ENCODE measurements around the gene EPHA6. TPM values are rescaled to one million over a fixed set of nuclear protein-coding genes. Genes with fewer than 3 reads are reported as not detected.

EPHA6 gene
- total RNA-seq, 1 donor from 2014 or later: 1.2 TPM

DNA sequence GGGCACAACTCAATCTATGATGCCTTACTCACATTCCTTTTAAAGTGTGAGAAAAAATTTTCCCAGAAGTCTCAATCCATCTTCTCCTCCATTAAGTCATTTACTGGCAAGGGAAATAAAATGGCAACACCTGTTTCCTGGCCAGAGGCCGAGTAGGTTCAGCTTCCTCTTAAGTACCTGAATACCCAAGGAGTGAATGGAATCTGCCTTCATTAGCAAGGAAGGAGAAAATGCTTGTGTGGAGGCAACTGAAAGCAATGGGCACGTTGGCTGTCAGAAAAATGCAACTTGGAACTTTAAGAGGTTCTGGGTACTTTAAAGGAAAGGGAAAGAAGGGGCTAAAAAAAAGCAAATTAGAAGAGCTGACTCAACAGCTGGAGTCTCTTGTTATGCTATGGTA is 526.5 kb downstream of the EPHA6 start:
- no peak for DNase-seq (ENCODE audit: extremely low spot score in 2 of 2)
- H3K27me3 ChIP-seq: no peaks in the 10 kb centered on the region
- H3K4me3 ChIP-seq: no peak overlapping the region
- no peaks in the 10 kb centered on the region for H3K36me3 ChIP-seq
- TF ChIP-seq POLR2AphosphoS5 (IDR thresholded peaks at IDR 0.05; ENCODE audit: insufficient read depth in 1 of 2, low read depth in 1 of 2) (no peak), POLR2A (IDR thresholded peaks at IDR 0.05) (no peak)
- TF ChIP-seq, protein P1, sequence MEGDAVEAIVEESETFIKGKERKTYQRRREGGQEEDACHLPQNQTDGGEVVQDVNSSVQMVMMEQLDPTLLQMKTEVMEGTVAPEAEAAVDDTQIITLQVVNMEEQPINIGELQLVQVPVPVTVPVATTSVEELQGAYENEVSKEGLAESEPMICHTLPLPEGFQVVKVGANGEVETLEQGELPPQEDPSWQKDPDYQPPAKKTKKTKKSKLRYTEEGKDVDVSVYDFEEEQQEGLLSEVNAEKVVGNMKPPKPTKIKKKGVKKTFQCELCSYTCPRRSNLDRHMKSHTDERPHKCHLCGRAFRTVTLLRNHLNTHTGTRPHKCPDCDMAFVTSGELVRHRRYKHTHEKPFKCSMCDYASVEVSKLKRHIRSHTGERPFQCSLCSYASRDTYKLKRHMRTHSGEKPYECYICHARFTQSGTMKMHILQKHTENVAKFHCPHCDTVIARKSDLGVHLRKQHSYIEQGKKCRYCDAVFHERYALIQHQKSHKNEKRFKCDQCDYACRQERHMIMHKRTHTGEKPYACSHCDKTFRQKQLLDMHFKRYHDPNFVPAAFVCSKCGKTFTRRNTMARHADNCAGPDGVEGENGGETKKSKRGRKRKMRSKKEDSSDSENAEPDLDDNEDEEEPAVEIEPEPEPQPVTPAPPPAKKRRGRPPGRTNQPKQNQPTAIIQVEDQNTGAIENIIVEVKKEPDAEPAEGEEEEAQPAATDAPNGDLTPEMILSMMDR (IDR thresholded peaks at IDR 0.05): no peak
- no peak overlapping the region for H3K27ac ChIP-seq
- no peaks in the 10 kb centered on the region for H3K9me3 ChIP-seq
- intact Hi-C loops (cut with DNase I): no loop called here
- no peaks in the 10 kb centered on the region for H3K4me1 ChIP-seq

DNA sequence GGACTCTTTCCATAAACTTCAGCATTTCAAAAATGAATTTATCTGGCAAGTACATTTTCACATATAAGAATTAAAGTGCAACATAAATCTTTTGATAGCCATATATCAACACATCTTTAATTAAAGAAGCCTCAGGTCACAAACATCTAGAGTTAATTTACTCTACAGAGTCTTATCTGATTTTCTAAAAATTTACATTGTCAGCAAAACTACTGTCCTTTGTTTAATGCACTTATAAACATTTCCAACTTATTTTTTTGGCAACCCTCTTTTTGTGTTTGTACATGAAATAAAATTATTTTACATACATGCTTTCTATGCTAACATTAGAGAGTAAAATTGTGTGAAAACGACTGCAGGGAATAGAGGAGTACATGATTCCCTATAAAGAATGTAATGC is 533.4 kb downstream of the EPHA6 start:
- H3K4me1 ChIP-seq: no peaks in the 10 kb centered on the region
- no peak for DNase-seq (ENCODE audit: extremely low spot score in 2 of 2)
- H3K36me3 ChIP-seq: no peaks in the 10 kb centered on the region
- no peaks in the 10 kb centered on the region for H3K9me3 ChIP-seq
- intact Hi-C loops (cut with DNase I): no loop called here
- H3K27me3 ChIP-seq: no peaks in the 10 kb centered on the region
- H3K4me3 ChIP-seq: no peak overlapping the region
- no peak overlapping the region for H3K27ac ChIP-seq
- TF ChIP-seq, protein P1 (IDR thresholded peaks at IDR 0.05): no peak
- no peak for TF ChIP-seq POLR2AphosphoS5 (IDR thresholded peaks at IDR 0.05; ENCODE audit: insufficient read depth in 1 of 2, low read depth in 1 of 2)
- no peak for TF ChIP-seq POLR2A (IDR thresholded peaks at IDR 0.05)

DNA sequence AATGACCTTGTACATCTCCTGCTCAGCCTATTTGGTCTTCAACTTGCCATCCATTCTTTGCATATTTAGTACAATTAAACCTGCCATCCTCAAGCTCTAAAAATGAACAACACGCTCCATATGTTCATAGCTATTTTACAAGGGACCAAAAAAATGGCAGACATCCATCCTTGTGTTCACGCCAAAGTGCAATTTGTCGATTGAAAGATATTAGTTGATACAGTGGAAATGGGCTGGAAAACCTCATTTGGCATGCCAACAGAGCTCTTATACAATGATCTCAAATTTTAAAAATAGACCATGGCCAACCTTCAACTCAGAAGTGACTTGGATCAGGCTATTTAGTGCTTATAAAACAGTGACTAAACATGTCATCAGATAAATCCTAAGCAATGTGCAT is 536.6 kb downstream of the EPHA6 start:
- Histone ChIP-seq H3K4me3 (no peak overlapping the region), H3K27me3 (no peaks in the 10 kb centered on the region), H3K36me3 (no peaks in the 10 kb centered on the region), H3K27ac (no peak overlapping the region), H3K4me1 (no peaks in the 10 kb centered on the region), H3K9me3 (no peaks in the 10 kb centered on the region)
- intact Hi-C loops (cut with DNase I): no loop called here
- TF ChIP-seq POLR2A (IDR thresholded peaks at IDR 0.05) (no peak), POLR2AphosphoS5 (IDR thresholded peaks at IDR 0.05; ENCODE audit: insufficient read depth in 1 of 2, low read depth in 1 of 2) (no peak)
- TF ChIP-seq, protein P1 (IDR thresholded peaks at IDR 0.05): no peak
- DNase-seq (ENCODE audit: extremely low spot score in 2 of 2): no peak

DNA sequence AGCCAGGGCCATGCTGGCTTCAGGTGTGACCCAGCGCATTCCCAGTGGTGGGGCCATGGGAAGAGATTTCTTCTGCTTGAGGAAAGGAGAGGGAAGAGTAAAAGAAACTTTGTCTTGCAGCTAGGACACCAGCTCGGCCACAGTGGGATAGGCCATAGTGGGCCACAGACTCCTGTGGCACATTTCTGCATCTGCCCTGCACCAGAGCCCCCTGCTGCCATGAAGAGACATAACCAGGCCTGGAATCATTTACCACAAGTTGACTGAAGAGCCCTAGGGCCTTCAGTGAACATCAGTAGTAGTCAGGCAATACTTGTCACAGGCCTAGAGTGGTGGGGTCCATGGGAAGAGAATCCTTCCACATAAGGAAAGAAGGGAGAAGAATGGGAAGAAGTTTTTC is 538.8 kb downstream of the EPHA6 start:
- Histone ChIP-seq H3K36me3 (no peaks in the 10 kb centered on the region), H3K27ac (no peak overlapping the region), H3K4me3 (no peak overlapping the region), H3K9me3 (no peaks in the 10 kb centered on the region), H3K27me3 (no peaks in the 10 kb centered on the region), H3K4me1 (no peaks in the 10 kb centered on the region)
- no peak for DNase-seq (ENCODE audit: extremely low spot score in 2 of 2)
- TF ChIP-seq POLR2A (IDR thresholded peaks at IDR 0.05): no peak
- TF ChIP-seq POLR2AphosphoS5 (IDR thresholded peaks at IDR 0.05; ENCODE audit: insufficient read depth in 1 of 2, low read depth in 1 of 2): no peak
- TF ChIP-seq, protein P1 (IDR thresholded peaks at IDR 0.05): no peak
- intact Hi-C loops (cut with DNase I): no loop called here

DNA sequence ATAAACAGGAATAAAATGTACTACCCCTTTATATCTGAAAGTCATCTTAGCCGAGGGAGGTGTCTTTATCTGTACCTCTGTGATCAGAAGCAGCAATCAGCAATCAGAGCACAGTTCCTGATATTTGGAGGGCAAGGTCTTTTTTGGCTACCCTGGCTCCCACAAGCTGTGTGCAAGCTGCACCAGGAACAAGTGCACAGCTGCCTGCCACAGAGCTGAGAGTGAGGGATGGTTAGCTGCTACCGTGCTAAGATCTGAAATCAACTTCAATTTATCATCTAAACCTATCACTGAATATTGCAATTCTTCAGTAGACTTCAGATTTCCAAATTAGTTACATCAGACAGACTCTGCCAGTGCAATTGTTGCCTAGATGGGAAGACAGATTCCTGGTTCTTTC is 545.6 kb downstream of the EPHA6 start:
- intact Hi-C loops (cut with DNase I): no loop called here
- no peak for TF ChIP-seq POLR2A (IDR thresholded peaks at IDR 0.05)
- TF ChIP-seq, protein P1 (IDR thresholded peaks at IDR 0.05): no peak
- no peak for TF ChIP-seq POLR2AphosphoS5 (IDR thresholded peaks at IDR 0.05; ENCODE audit: insufficient read depth in 1 of 2, low read depth in 1 of 2)
- H3K27ac ChIP-seq: no peak overlapping the region
- H3K4me1 ChIP-seq: no peaks in the 10 kb centered on the region
- H3K4me3 ChIP-seq: no peak overlapping the region
- no peaks in the 10 kb centered on the region for H3K9me3 ChIP-seq
- DNase-seq (ENCODE audit: extremely low spot score in 2 of 2): no peak
- no peaks in the 10 kb centered on the region for H3K36me3 ChIP-seq
- H3K27me3 ChIP-seq: no peaks in the 10 kb centered on the region
